SKM-1 treated with dmso at 0.1 percent for 144 hours (cell line): ENCODE data around the gene SLC35C1.
A peak's percentile ranks its signal among the peaks of the same experiment; 100 is the strongest.
"Not testable (repeated sequence)": the region's sequence is repeated elsewhere in the genome, so short reads cannot be mapped to it uniquely, and the experiment has no call there.

ENCODE experiments used
- DNase-seq: peaks from one replicate; lab custom pipeline; 2025; ENCODE audit not compliant: unreplicated experiment; lab: John Stamatoyannopoulos, UW

The SLC35C1 gene

GRCh38 chr11:45810431-45811108, 5.6 kb downstream of the SLC35C1 start:
- DNase-seq = no peak

DNA sequence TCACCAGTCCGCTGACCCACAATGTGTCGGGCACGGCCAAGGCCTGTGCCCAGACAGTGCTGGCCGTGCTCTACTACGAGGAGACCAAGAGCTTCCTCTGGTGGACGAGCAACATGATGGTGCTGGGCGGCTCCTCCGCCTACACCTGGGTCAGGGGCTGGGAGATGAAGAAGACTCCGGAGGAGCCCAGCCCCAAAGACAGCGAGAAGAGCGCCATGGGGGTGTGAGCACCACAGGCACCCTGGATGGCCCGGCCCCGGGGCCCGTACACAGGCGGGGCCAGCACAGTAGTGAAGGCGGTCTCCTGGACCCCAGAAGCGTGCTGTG, 6.1 kb downstream of the SLC35C1 start:
- DNase-seq = no peak

DNA sequence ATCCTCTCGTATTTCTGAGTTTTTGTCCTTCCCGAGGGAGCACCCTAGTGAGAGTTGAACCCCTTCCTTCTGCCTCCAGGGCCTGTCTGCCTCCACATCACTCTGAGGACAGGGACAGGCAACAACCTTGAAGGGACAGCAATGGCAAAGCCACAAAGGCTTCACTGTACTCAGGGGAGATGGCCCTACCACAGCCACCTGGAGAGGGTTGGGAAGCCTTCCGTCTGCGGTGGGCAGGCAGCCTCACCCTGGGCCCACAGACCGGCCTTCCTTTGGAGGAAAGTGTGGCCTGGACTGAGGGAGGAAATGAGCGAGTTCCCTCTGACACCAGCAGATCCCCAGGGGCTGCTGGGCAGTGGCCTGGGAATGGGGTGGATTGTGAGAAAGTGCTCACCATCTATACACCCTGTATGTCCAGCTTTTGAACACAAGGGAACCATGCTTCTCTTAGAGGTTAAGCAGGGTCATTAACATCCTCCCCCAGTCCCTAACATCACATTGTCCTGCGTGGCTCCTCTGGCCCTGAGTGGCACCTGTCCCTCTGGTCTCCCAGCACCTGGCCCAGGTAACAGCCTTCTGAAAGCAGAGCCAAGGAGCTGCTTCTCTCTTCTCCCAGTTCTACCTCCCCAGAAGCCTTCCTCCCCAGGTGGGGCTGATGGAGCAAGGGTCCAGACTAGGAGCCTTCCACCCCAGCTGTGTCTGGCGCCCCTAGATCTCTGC, 6.8 kb downstream of the SLC35C1 start:
- no peak for DNase-seq

GRCh38 chr11:45812581-45813548, 7.9 kb downstream of the SLC35C1 start:
- no peak for DNase-seq

DNA sequence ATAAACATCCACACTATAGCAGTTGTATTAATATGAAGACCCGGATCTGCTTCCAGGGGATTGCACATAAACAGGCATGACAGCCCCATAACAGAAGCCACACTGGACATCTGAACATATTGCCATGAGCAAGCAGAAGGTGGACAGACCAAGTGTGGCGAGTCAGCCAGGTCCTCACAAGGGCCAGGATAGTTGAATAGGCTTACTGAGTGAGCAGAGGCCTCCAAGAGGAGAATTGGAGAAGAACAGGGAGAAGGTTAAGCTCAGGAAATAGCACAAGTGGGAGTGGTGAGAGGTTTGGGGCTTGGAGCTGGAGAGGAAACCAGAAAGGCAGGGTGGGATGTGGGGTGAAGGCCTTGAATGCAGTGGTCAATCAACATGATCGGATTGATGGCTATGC, 10.8 kb downstream of the SLC35C1 start:
- no peak for DNase-seq

DNA sequence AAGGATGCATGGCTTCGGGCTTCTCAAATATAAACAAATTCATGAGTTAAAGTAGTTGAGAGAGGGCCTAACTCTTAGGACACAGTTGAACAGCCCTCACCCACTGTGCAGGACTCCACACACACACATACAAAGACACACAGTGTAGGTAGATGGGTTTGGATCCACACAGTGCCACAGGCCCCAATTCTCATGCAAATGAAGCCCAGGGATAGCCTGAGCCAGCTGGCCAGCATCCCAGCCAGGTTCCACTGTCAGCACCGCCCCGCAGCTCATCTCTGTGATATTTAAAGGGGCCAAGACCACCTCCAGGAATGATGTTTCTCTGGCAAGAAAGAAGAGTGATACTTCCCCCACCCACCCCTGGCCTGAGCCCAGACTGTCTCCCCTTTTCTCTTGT, 11.7 kb downstream of the SLC35C1 start:
- DNase-seq = no peak

DNA sequence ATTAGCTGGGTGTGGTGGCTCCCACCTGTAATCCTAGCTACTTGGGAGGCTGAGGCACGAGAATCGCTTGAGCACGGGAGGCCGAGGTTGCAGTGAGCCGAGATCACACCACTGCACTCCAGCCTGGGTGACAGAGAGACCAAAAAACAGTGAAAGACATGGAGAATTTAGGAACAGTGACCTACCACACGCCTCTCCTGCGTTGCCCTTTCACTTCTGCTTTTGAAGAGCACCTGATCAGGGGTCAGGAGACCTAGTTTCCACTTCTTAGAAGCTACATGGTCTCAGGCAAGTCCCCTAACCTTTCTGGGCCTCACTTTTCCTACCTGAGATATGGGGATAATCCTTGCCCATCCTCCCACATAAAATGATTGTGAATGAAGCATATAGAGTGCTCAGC, 12.2 kb downstream of the SLC35C1 start:
- DNase-seq = no peak

DNA sequence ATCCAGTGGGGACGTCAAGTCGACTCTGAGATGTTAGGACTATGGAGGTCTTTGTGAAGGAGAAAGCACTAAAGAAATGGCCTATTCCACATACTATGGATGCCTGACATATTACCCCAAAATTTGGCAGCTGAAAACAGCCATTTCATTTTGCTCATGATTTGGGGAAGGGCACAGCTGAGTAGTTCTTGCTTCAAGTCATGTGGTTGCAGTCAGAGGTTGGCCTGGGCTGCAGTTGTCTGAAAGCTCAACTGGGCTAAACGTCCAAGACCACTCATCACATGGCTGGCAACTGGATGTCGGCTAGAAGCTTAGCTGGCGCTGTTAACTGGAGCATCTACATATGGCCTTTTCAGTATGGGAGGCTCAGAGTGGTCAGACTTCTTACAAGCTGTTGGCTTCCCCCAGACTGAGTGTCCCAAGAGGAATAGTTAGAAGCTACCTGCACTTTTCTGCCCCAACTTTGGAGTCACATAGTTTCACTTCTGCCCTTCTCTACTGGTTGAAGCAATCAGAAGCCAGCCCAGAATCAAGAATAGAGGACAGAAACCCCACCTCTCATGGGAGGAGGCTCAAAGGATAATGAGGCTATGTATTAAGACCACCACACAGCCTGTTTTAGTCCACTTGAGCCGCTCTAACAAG, 14.1 kb downstream of the SLC35C1 start:
- DNase-seq = no peak

DNA sequence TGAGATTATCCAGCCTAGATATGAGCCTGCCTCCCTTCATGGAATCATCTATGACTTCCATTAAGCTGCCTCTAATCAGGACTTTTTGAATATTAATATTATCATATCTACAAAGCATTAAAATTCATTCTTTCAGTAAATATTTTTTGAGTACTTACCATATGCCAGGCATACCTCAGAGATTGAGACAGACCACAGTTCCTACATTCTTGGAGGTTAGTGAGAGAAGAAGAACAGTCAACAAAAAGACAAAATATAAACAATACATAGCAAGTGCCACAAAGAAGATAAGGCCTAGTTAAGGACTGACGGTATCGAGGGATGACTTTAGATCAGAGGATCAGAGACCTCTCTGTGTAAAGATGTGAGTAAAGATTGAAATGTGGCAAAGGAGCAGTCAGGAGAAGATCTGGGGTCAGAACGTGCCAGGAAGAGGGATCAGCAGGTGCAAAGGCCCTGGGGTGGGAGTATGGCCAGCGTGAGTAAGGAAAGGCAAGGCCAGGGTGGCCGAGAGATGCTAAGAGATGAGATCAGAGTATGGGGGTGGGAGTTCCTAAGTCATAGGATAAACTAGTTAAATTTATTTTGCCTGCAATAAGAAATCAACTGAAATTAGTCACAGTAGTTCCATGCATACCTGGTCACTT, 15.4 kb downstream of the SLC35C1 start:
- no peak for DNase-seq

GRCh38 chr11:45826492-45826891, 21.5 kb downstream of the SLC35C1 start:
- DNase-seq = not testable (repeated sequence)

DNA sequence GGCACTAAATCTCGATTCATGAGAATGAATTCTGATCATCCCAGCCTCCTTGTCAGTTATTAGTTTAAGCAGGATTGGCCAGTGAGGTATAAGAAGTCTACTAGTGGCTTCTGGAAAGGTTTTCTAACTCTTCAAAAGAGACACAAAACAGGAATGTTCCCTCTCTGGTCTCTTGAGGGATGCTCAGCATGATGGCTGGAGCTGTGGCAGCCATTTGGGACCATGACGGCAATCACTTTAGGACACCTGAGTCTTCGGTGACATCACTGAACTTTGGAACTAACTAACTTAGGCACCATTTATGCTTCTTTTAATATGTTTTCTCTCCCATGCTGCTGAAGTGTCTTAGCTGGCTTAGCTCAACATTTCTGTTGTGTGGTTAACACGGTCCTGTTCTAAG, 22.2 kb downstream of the SLC35C1 start:
- DNase-seq = no peak

DNA sequence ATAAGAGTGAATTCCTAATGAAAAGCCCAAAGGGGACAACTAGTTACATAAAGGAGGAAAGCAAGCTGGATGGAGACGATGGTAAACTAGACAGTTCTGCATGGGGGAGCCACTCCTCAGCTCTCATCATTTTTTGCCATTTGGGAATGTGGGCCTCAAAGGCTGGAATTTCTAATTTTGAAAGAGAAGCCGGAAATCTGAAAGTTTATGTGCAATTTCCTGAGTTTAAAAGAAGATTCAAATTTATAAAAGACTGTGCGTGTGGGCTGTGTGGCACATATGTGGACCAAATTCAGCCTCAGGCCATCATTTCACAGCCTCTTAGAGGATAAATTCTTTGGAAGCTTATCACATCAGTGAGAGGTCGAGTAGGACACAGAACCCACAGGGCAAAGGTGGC, 24.0 kb downstream of the SLC35C1 start:
- DNase-seq = no peak

- no peak for DNase-seq
These were observed 25.6 kb downstream of the SLC35C1 start for GRCh38 chr11:45830596-45830995.

DNA sequence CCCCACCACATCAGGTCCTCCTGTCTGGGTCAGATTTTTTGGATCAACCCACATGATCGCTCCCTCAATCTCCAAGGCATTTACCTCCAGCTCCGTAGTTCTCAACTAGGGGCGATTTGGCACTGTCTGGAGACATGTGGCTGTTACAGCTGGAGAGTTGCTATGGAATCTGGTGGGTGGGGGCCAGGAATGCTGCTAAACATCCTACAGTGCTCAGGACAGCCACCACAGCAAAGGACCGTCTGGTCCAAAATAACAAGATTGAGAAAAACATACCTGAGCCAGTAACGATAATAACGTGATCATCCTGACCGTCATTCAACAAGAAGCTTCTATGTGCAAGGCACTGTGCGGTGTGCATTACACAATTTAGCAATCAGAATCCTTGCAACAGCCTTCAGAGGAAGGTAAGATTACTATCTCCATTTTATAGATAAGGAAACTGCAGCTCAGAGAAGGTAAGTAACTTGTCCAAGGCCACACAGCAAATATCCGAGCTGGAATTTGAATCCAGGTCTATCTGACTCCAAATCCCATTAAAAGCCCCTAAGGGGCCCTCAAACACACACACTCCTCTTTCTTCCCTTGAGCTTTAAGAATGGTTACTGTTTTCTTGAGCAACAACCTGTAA, 28.0 kb downstream of the SLC35C1 start:
- DNase-seq = no peak

- no peak for DNase-seq
These were observed 28.8 kb downstream of the SLC35C1 start for GRCh38 chr11:45833761-45834160.

DNA sequence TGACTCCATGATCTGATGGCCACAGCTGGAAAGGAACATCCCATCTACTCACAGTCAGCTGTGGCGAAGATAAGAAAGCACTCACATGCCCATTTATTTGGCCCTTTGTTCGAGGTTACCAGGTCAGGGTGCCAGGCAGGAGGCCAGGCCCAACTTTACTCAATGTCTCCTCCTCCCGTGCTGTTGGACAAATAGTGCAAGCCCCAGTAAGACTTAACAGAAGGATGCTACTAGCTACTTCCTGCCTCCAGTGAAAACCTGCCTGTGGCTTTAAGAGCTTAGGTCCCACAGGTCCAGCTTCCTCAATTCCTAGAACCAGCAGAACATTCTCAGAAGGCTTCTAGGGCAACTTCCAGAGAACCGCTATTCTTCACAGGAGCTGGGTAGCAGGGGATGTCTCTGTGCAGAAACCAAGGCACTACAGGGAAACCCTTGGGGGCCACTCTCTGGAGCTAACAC, 29.4 kb downstream of the SLC35C1 start:
- DNase-seq = peak; percentile 14

DNA sequence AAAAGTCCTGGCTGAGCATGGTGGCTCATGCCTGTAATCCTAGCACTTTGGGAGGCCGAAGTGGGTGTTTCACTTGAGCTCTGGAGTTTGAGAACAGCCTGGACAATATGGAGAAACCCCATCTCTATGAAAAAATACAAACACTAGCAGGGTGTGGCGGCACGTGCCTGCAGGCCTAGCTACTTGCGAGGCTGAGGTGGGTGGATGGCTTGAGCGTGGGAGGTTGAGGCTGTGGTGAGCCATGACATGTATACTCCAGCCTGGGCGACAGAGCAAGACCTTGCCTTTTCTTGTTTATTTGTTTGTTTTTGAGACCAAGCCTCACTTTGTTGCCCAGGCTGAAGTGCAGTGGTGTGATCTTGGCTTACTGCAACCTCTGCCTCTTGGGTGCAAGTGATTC, 34.3 kb downstream of the SLC35C1 start:
- no peak for DNase-seq

DNA sequence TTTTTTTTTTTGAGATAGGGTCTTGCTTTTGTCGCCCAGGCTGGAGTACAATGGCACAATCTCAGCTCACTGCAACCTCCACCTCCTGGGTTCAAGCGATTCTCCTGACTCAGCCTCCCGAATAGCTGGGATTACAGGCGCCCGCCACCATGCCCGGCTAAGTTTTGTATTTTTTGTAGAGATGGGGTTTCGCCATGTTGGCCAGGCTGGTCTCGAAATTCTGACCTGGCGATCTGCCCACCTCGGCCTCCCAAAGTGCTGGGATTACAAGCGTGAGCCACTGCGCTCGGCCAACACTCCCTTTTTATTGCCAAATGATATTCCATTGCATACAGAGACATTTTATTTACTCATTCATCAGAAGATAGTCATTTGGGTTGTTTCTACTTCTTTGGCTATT, 35.3 kb downstream of the SLC35C1 start:
- DNase-seq = not testable (repeated sequence)

- peak; percentile 70 for DNase-seq
These were observed 38.4 kb downstream of the SLC35C1 start for GRCh38 chr11:45843158-45843924.
